H1 (cell line): ENCODE data around the gene CLP1. TPM values are rescaled to one million over a fixed set of nuclear protein-coding genes. Genes with fewer than 3 reads are reported as not detected.

Source experiments
- CHD7 ChIP-seq: fragments of 300-600 bp; sonication (generic); IDR thresholded peaks from 2 replicates; pipeline ENCODE4 v1.7.1; 2012; ENCODE audit warnings: low read length, moderate library complexity, mild to moderate bottlenecking, inconsistent platforms; ENCODE audit not compliant: insufficient replicate concordance
- JUND ChIP-seq: IDR thresholded peaks from 2 replicates; pipeline ENCODE4 v1.6.1; 2011; ENCODE audit warnings: mild to moderate bottlenecking, improper control_type of control experiment, low read length
- KDM4A ChIP-seq: IDR thresholded peaks from one replicate; pipeline ENCODE4 v1.7.1; 2012; ENCODE audit warnings: low read depth, mild to moderate bottlenecking, moderate library complexity, low read length, inconsistent platforms; ENCODE audit not compliant: severe bottlenecking
- KDM5A ChIP-seq: fragments of 200-600 bp; IDR thresholded peaks from 2 replicates; pipeline ENCODE4 v1.7.1; 2012; ENCODE audit warnings: mild to moderate bottlenecking, low read length, inconsistent platforms, mixed read lengths
- MAX ChIP-seq: IDR thresholded peaks from 2 replicates; pipeline ENCODE4 v1.6.1; 2012; ENCODE audit warnings: inconsistent platforms
- POU5F1 ChIP-seq: IDR thresholded peaks from 2 replicates; pipeline ENCODE4 v1.6.1; 2011; ENCODE audit warnings: low read depth, mild to moderate bottlenecking, low read length, moderate library complexity
- SRF ChIP-seq: IDR thresholded peaks from 2 replicates; pipeline ENCODE4 v1.6.1; 2011; ENCODE audit warnings: mild to moderate bottlenecking, low read depth, low read length, moderate library complexity
- SUZ12 ChIP-seq: fragments of 200-600 bp; sonication (generic); IDR thresholded peaks from 2 replicates; pipeline ENCODE4 v1.6.1; 2012; ENCODE audit warnings: mild to moderate bottlenecking, inconsistent platforms, low read length, moderate library complexity, mixed read lengths
- polyA plus RNA-seq, 7 experiments: library from polyadenylated mRNA; depleted of rRNA in 3 of 7; stranded (reverse) in 5 of 7; unstranded in 2 of 7; fragments of >200 nt in 5 of 7; fragments of 200-250 nt in 2 of 7; gene quantifications; 1 replicate in 5 of 7; 2 replicates in 1 of 7; 4 replicates in 1 of 7; pipeline versions ENCODE4 v1.2.1 to v1.2.3, GENCODE V29; 2011 to 2013; ENCODE audit warnings: missing spikeins in 2 of 7, mixed read lengths in 2 of 7
- total RNA-seq: library from RNA; stranded (reverse); fragmentation: NEBNext Ultra II Directional; extraction: Animal tissue kit (Norgen Biotek cat#: 25700); gene quantifications from 2 replicates; pipeline ENCODE4 v1.2.1, GENCODE V29; 2021
- TF ChIP-seq, protein P1 (sequence below): IDR thresholded peaks from 2 replicates; pipeline ENCODE4 v1.6.1; 2012; ENCODE audit warnings: inconsistent platforms

The CLP1 gene
- total and polyA plus RNA-seq, 2 of the 8 experiments (the other 6 are each of a cell fraction or from before 2014, with no cell fraction given) = 29.4 to 29.9 TPM

GRCh38 chr11:57639321-57640067 is 18.1 kb upstream of the CLP1 start (continued):
- TF ChIP-seq CHD7 = peak; percentile 7
- no peak for TF ChIP-seq SUZ12
- TF ChIP-seq MAX = peak; percentile 61
- TF ChIP-seq JUND = no peak; the same call in 1 of the 2 replicates
- TF ChIP-seq SRF = no peak
- peak; percentile 12; the same call in 1 of the 2 replicates for TF ChIP-seq POU5F1
- TF ChIP-seq, protein P1, sequence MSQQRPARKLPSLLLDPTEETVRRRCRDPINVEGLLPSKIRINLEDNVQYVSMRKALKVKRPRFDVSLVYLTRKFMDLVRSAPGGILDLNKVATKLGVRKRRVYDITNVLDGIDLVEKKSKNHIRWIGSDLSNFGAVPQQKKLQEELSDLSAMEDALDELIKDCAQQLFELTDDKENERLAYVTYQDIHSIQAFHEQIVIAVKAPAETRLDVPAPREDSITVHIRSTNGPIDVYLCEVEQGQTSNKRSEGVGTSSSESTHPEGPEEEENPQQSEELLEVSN = no peak
- TF ChIP-seq KDM4A = no peak
- no peak for TF ChIP-seq KDM5A
